AG04449 (cell line): Measurements from ENCODE around the gene PIP.
"Not testable (repeated sequence)": the region's sequence is repeated elsewhere in the genome, so short reads cannot be mapped to it uniquely, and the experiment has no call there.

Experiments used
- CTCF ChIA-PET: fragments of 350-600 bp; formaldehyde crosslinking; extraction: SDS; loops from one replicate; lab custom pipeline; 2021; ENCODE audit warnings: antibody characterized with exemption; lab: Yijun Ruan, JAX
- POLR2A ChIA-PET: fragments of 400-600, 350-600 bp; formaldehyde crosslinking; extraction: SDS; loops from one replicate; lab custom pipeline; 2020; ENCODE audit warnings: antibody characterized with exemption, inconsistent platforms; lab: Yijun Ruan, JAX
- DNase-seq: peaks from one replicate; pipeline ENCODE4 v3.0.0-alpha.2; 2010; ENCODE audit warnings: low read depth, low spot score
- H3K4me3 ChIP-seq: 2 replicates; pipeline ENCODE4 v1.5.1; 2011; ENCODE audit warnings: low read depth, mild to moderate bottlenecking, control low read depth, low read length
- CTCF ChIP-seq: IDR thresholded peaks from one replicate; pipeline ENCODE4 v1.5.1; 2011; ENCODE audit warnings: mild to moderate bottlenecking, moderate library complexity, low read length, control low read depth, inconsistent platforms; ENCODE audit not compliant: insufficient read depth; ENCODE audit errors: missing control alignments

Gene PIP

GRCh38 chr7:143117395-143117794 lies 14.5 kb upstream of the PIP start:
- CTCF ChIA-PET, result no interaction called here
- no peak for DNase-seq
- H3K4me3 ChIP-seq, result no peak overlapping the region
- TF ChIP-seq CTCF, result no peak
- POLR2A ChIA-PET, result no interaction called here

GRCh38 chr7:143120691-143121405 lies 11.0 kb upstream of the PIP start:
- no peak for DNase-seq
- TF ChIP-seq CTCF, result no peak
- H3K4me3 ChIP-seq, result no peak overlapping the region
- POLR2A ChIA-PET, result no interaction called here
- CTCF ChIA-PET, result no interaction called here

GRCh38 chr7:143123326-143123725 lies 8.6 kb upstream of the PIP start:
- H3K4me3 ChIP-seq, DNase-seq, POLR2A ChIA-PET, CTCF ChIA-PET: not testable (repeated sequence)

GRCh38 chr7:143126146-143126545 lies 5.7 kb upstream of the PIP start:
- H3K4me3 ChIP-seq, result no peak overlapping the region
- POLR2A ChIA-PET, result no interaction called here
- peak; percentile 0 for DNase-seq
- CTCF ChIA-PET, result no interaction called here
- no peak for TF ChIP-seq CTCF

- H3K4me3 ChIP-seq, result no peak overlapping the region
- ChIA-PET CTCF (no interaction called here), POLR2A (no interaction called here)
- no peak for TF ChIP-seq CTCF
- DNase-seq, result no peak
Observed at GRCh38 chr7:143129051-143129450, 2.8 kb upstream of the PIP start.

- H3K4me3 ChIP-seq, result no peak overlapping the region
- CTCF ChIA-PET, result no interaction called here
- POLR2A ChIA-PET, result no interaction called here
- no peak for DNase-seq
- TF ChIP-seq CTCF, result no peak
Observed at GRCh38 chr7:143129477-143129876, 2.4 kb upstream of the PIP start.

GRCh38 chr7:143130541-143130940 lies 1.3 kb upstream of the PIP start:
- TF ChIP-seq CTCF, result no peak
- CTCF ChIA-PET, result no interaction called here
- POLR2A ChIA-PET, result no interaction called here
- no peak for DNase-seq
- H3K4me3 ChIP-seq, result no peak overlapping the region
